Uterus (tissue), 4 donors: ENCODE results near the gene SCARF2. TPM values are rescaled to one million over a fixed set of nuclear protein-coding genes. Genes with fewer than 3 reads are reported as not detected.

Source experiments
- small RNA-seq: library from RNA; depleted of rRNA; stranded (forward); fragments of <200 nt; gene quantifications from one replicate; pipeline ENCODE3, GENCODE V24; 2016
- total RNA-seq, 4 donors: library from RNA; depleted of rRNA in 3 of 4; stranded (reverse); fragments of >200 nt in 3 of 4; gene quantifications; one replicate each; pipeline versions ENCODE4 v1.1.0 to v1.2.4, GENCODE V29; 2014 to 2023
- donor health status: DM: yes; HTN: yes; CAD: no.

The SCARF2 gene
- total RNA-seq, 4 donors from 2014 or later: 22.9 to 84.5 (median 30.1) TPM

Small RNAs within 50 kb of the gene (small RNA-seq; reads per million reads assigned to genes)
- not detected for gene RF00019
- gene RN7SL812P: not detected
- not detected for gene RNU6-225P
- not detected for gene RNY1P9

Other genes with a start within 250 kb of the SCARF2 start
- 10 to 100 TPM in 1 of 4 donors, 1 to 10 TPM in 1, not detected in 2; 5.0 to 12.9 TPM for gene RTN4R, start 169.5 kb downstream of the SCARF2 start, total RNA-seq
- gene DGCR6L, start 117.8 kb downstream of the SCARF2 start, total RNA-seq: 100 to 1,000 TPM in 1 of 4 donors, 10 to 100 TPM in 3; 17.2 to 101 (median 34.9) TPM
- gene ZNF74, start 43.7 kb downstream of the SCARF2 start, total RNA-seq: 10 to 100 TPM in 3 of 4 donors, 1 to 10 TPM in 1; 8.2 to 32.0 (median 10.8) TPM
- 10 to 100 TPM; 14.1 to 73.8 (median 42.7) TPM for gene KLHL22, start 58.0 kb upstream of the SCARF2 start, total RNA-seq
- gene MED15, start 69.8 kb upstream of the SCARF2 start, total RNA-seq: 100 to 1,000 TPM in 1 of 4 donors, 10 to 100 TPM in 3; 16.5 to 110 (median 38.6) TPM